Activated T-cell treated with anti-CD3 and anti-CD28 coated beads for 1 hour (primary cell): Measurements from ENCODE around the gene DUSP23.

ENCODE experiments used
- DNase-seq: peaks from one replicate; pipeline ENCODE4 v3.0.0-alpha.2; 2020; ENCODE audit warnings: low read depth

The DUSP23 gene

GRCh38 chr1:159780583-159781582 lies at the start of gene DUSP23:
Gene DUSP23, plus strand, starts transcription at chr1:159780962. Its CDS starts 139 bp downstream, at chr1:159781101.
- DNase-seq, result peak; percentile 93

- no peak for DNase-seq
These were observed 43.4 kb upstream of the DUSP23 start for GRCh38 chr1:159737238-159737916.

DNA sequence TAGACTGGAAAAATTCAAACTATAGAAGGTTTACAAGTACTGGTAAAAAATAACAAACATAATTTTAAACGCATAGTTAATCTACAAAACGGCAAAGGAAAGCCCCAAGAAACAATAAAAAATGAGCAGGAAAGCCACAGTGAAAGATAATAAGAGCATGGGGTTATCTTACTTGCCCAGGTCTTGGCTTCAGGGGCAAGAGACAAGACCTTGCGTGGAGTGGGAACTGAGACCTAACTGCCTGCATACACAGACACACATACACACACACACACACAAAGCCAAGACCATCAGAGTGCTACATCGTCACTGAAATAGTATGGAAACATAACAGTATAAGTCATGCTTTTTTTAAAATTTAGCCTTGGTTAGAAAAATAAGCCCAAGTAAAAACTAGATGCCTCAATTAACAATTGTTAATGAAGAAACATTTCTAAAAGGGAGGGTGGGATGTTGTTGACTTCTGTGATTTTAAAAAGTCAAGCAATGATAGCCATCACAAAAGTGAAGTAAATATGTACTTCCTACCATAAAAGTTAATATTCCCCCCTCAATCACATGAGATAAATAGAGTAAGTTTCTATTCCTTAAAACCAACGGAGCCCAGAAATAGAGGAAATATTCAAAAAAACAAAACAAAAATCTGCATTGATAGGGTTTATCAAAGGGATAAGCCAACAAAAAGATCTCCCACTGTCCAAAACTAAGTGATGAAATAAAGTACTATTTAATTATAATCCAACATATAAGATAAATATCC lies 36.9 kb upstream of the DUSP23 start:
- no peak for DNase-seq

DNA sequence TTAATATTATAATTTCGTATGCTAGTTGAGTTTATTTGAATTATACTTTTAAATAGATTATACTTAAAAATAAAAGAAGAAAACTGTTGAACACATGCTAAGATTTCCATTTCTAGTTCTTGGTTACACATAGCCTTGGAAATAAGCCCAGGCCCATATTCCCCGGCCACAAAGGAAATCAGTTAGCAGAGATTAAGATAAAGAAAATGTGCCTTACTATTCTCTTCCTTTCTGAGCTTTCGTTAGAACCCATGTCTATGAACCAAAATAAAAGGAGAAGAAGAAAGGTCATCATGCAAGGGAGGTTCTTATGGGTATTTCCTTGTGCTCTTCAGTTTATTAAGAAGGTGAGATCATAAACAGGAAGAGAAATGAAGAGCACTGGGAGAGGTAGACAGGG lies 34.1 kb upstream of the DUSP23 start:
- DNase-seq, result no peak

DNA sequence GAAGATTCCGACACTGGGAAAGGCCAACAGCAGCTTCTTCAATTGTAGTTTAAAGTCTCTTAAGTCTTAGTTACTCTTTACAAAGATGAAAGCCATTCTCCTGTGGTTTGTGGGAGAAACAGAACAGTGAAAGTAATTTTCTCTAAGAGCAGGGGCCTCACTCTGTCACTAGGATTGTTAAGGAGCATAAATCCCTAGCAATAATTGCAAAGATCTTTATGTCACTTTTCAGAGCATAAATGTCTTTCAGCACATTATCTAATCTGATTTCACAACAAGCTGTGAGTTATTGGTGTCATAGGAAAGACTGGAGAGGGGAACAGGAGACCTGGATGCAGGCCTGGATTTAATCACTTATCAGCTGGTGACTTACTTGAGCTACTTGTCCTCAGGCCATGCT lies 32.4 kb upstream of the DUSP23 start:
- no peak for DNase-seq

DNA sequence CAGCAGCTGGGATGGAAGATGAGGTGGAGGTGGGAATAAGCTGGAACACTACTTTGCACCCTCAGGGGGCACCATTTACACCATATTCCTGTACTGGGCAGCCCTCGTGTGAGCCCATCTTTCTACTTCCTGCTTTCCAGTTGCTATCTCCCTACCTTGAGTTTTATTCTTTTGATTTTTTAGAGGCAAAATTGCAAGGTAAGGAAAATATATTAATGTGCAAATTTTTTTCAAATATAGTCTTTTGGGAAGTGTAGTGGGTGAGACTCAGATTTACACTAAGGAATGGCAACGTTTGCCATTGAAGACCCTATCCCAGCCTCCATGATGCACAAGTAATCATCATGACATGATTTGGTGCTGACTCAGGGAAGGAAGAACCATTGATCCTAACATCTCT lies 31.1 kb upstream of the DUSP23 start:
- no peak for DNase-seq

DNA sequence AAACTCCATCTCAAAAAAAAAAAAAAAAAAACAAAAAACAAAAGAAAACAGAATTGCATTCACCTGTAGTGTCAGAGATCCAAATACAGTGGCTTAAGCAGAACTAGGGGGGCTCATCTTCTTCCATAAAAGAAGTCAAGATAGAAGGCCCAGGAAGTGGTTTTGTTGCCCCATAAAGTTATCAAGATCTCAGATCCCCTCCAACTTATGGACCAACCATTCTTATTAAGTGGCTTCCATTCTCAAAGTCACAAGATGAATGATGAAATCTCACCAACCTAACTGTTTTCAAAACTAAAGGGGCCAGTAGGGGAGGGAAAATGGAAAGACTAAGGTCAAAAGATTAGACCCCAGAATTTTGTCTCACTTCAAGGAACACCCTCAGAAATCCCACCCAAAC lies 30.1 kb upstream of the DUSP23 start:
- no peak for DNase-seq

DNA sequence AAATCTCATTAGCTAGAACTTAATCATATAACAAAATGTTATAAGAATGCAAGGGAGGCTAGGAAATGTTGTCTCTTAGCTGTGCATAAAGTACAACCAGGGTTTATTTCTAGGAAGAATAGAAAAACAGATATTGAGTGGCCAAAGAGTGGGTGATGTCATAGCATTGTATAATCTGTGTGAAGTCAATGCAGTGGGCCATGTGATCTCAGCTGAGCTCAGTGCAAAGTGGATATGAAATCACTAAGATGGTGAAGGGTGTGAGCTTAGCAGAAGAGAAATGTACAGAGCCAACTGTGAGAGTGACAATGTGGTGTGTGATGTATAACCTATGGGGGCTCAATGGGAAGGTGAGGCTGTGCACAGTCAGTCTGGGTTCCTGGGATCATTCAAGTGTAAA lies 29.7 kb upstream of the DUSP23 start:
- DNase-seq, result no peak

- DNase-seq, result no peak
These were observed 28.6 kb upstream of the DUSP23 start for GRCh38 chr1:159752135-159752580.

DNA sequence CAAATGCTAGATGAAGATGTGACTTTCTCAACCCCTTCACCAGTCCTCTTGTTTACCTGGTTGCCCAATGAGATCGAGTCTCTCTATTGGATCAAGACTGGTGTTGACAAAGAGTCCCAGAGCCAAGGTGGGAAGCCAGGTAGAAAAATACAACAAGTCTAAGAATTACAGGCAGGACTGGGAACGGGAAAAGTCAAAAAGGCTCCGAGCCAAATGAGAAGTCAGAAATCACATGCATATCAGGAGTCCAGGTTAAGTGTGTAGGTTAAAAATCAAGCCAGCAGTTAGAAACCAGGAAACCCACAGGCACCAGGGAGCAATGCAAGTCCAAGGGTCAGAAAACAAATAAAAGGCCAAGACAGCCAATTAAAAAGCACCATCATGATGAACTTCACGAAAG lies 27.4 kb upstream of the DUSP23 start:
- no peak for DNase-seq

DNA sequence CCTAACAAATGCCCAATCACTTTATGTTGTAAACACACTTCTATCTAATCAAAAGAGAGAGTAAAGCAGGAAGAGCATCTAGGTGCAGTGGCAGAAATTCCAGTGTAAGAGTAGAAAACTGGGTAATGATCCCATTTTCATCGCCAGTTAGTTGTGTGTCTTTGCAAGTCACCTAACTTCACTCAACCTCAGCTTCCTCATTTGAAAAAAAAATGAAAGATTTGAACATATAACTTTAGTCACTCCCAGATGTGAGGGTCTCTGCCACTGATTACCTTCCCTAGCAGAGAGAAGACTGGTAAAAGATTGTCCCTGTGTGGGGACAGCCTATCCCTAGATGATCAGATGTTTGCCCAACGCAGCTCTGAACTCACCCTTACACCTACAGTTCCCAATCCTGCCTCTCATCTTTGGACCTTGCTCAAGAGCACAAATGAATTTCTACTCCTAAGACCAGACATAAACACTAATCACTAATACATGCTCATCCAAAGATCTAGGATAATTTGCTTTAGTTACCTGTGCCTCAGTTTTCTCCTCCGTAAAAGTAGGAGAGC lies 25.2 kb upstream of the DUSP23 start:
- no peak for DNase-seq

GRCh38 chr1:159756397-159756796 lies 24.4 kb upstream of the DUSP23 start:
- no peak for DNase-seq

- DNase-seq, result no peak
These were observed 17.1 kb upstream of the DUSP23 start for GRCh38 chr1:159763686-159764085.

DNA sequence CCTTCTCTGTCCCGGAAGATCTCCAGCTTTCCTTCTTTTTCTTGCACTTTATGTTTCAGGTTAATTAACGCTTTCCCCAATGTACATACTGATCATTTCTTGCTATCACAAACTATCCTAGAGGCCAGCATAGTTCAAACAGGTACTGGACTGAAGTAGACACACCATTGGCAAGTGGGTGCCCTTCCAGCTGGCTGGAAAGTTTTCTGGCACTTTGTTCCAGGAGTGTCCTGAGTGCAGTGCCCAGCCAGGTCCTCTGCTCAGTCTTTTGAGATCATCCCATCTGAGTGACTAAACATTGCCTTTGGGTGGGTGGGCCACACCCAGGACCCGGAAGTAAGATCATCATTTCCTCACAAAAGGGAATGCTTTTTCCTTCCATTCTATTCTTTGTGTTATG lies 15.0 kb upstream of the DUSP23 start:
- no peak for DNase-seq

GRCh38 chr1:159771127-159771895 lies 9.5 kb upstream of the DUSP23 start:
- DNase-seq, result no peak

DNA sequence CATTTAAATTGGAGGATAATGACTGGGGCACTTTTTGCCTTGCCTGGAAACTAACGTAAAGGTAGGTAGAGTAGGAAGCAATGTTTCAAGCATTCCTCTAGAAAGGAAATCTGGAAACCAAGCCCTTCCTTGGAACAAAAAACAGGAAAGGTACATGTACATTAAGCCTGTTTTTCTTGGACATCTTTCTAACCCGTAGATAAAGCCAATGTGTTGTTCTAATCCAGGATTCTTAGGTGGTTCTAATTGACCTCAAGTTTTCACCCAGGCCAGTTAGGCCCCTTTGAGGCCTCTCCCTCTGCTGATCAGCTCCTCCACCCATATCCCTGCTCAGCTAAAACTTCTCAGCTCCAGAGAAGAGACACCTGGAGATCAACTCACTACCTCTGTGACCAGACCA lies 6.3 kb upstream of the DUSP23 start:
- no peak for DNase-seq

GRCh38 chr1:159775716-159776115 lies 5.0 kb upstream of the DUSP23 start:
- no peak for DNase-seq

GRCh38 chr1:159778266-159778665 lies 2.5 kb upstream of the DUSP23 start:
- DNase-seq, result no peak

- DNase-seq, result no peak
These were observed 1.3 kb upstream of the DUSP23 start for GRCh38 chr1:159779403-159779851.

DNA sequence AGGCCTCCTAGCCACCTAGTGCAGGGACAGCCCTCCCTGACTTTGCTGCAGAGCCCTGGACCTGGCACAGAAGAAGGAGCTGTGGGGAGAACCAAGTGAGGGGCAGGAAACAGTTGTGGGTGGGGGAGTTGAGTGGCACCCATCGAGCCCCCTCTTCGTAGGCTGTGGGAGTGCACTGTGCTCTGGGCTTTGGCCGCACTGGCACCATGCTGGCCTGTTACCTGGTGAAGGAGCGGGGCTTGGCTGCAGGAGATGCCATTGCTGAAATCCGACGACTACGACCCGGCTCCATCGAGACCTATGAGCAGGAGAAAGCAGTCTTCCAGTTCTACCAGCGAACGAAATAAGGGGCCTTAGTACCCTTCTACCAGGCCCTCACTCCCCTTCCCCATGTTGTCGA lies 1.2 kb downstream of the DUSP23 start:
- DNase-seq, result no peak

DNA sequence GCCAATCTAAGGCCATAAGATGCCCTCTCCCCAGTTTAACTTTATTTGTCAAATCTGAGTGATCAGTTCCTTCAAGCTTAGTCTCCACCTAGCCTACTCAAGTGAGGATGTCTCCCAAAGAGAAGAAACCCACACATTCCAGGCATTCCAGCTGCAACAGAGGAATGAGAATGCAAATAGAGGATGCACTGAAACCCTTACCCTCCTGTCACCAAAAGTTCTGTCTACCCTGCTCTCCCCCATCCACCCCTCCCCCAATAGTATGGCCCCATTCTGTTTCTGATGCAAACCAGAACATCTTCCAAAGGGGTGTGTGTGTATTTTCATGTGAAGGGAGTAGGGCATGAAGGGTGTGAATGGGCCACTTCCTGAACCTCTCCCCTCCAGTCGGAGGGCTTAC lies 3.0 kb downstream of the DUSP23 start:
- DNase-seq, result no peak
